T-cell (primary cell): ENCODE measurements around the gene PGM1. TPM values are rescaled to one million over a fixed set of nuclear protein-coding genes. Genes with fewer than 3 reads are reported as not detected.

Source experiments
- ATAC-seq, 4 experiments: fragments of 200-7000 bp in 3 of 4; fragments of 150-1000 bp in 1 of 4; cut with Tn5 transposase; replicated peaks in 1 of 4; 1 replicate in 3 of 4; 2 replicates in 1 of 4; pipeline ENCODE4 v1.10.0; 2021; ENCODE audit warnings: moderate library complexity in 3 of 4, mild to moderate bottlenecking in 2 of 4, moderate number of reproducible peaks in 1 of 4
- CTCF ChIA-PET, 2 donors: fragments of 300-600 bp; sonication (Branson Sonifier 250); formaldehyde crosslinking; loops; one replicate each; lab custom pipeline; 2022; ENCODE audit warnings: antibody characterized with exemption in 2 of 2; lab: Charles Lee
- POLR2A ChIA-PET, 2 donors: fragments of 300-600 bp; sonication (Branson Sonifier 250); formaldehyde crosslinking; loops; one replicate each; lab custom pipeline; 2022; ENCODE audit warnings: antibody characterized with exemption in 2 of 2; lab: Charles Lee
- DNase-seq, 35 experiments: peaks; one replicate each; pipeline versions ENCODE4 v3.0.0 to v3.0.0-alpha.2; 2013 to 2023
- H3K27ac ChIP-seq: one replicate; pipeline ENCODE4 v1.5.1; 2013; ENCODE audit warnings: low read length
- H3K27me3 ChIP-seq, 2 experiments: replicated peaks in 1 of 2; 1 replicate in 1 of 2; 2 replicates in 1 of 2; pipeline versions ENCODE4 v1.6.1 to v1.7.0; 2013; ENCODE audit warnings: low read length in 1 of 2, mixed read lengths in 1 of 2; ENCODE audit not compliant: control insufficient read depth in 2 of 2, insufficient read depth in 2 of 2; ENCODE audit errors: extremely low read depth in 1 of 2
- H3K36me3 ChIP-seq, 2 donors: 1 replicate in 1 of 2; 2 replicates in 1 of 2; pipeline versions ENCODE4 v1.6.1 to v1.7.0; 2013; ENCODE audit warnings: low read length in 1 of 2; ENCODE audit not compliant: control insufficient read depth in 2 of 2, insufficient read depth in 1 of 2; ENCODE audit errors: extremely low read depth in 1 of 2
- H3K4me1 ChIP-seq, 2 experiments: 1 replicate in 1 of 2; 2 replicates in 1 of 2; pipeline versions ENCODE4 v1.6.1 to v1.7.0; 2013; ENCODE audit warnings: low read length in 2 of 2, mixed read lengths in 1 of 2; ENCODE audit not compliant: insufficient read depth in 2 of 2, control insufficient read depth in 1 of 2; ENCODE audit errors: extremely low read depth in 1 of 2
- H3K4me3 ChIP-seq, 2 donors: 1 replicate in 1 of 2; 2 replicates in 1 of 2; pipeline versions ENCODE4 v1.5.1 to v1.7.0; 2013; ENCODE audit warnings: mild to moderate bottlenecking in 2 of 2, low read length in 1 of 2, moderate library complexity in 1 of 2; ENCODE audit not compliant: control insufficient read depth in 1 of 2; ENCODE audit errors: extremely low read depth in 1 of 2
- H3K9me3 ChIP-seq: 2 replicates; pipeline ENCODE4 v1.7.0; 2013
- H3K27ac Mint-ChIP-seq, 2 donors: one replicate each; pipeline ENCODE4 v1.8.0; 2020 to 2021; ENCODE audit warnings: mild to moderate bottlenecking in 2 of 2, mixed read lengths in 2 of 2
- H3K27me3 Mint-ChIP-seq, 2 donors: one replicate each; pipeline ENCODE4 v1.8.0; 2021 to 2022; ENCODE audit warnings: mixed read lengths in 2 of 2
- H3K36me3 Mint-ChIP-seq: one replicate; pipeline ENCODE4 v1.8.0; 2021; ENCODE audit warnings: mixed read lengths
- H3K4me1 Mint-ChIP-seq, 3 donors: one replicate each; pipeline ENCODE4 v1.8.0; 2020 to 2022; ENCODE audit warnings: mixed read lengths in 3 of 3, mild to moderate bottlenecking in 1 of 3
- H3K4me3 Mint-ChIP-seq, 3 donors: one replicate each; pipeline ENCODE4 v1.8.0; 2020 to 2022; ENCODE audit warnings: mild to moderate bottlenecking in 3 of 3, mixed read lengths in 3 of 3, moderate library complexity in 3 of 3
- H3K9me3 Mint-ChIP-seq, 3 donors: one replicate each; pipeline ENCODE4 v1.8.0; 2020 to 2022; ENCODE audit warnings: mixed read lengths in 3 of 3
- WGBS: methylation state at CpG from one replicate; pipeline ENCODE4 v1.1.5; 2013; ENCODE audit warnings: missing lambda C conversion rate; ENCODE audit not compliant: insufficient coverage; 5-methylcytosine and 5-hydroxymethylcytosine counted together
- total RNA-seq, 35 experiments: library from RNA in 6 of 35; stranded (reverse) in 6 of 35; fragments of 120-200 nt in 1 of 35; gene quantifications; one replicate each; pipeline versions ENCODE4 v1.2.1 to v1.2.4 and lab custom pipeline; 2013 to 2026

Gene PGM1
- total RNA-seq, 5 donors from 2014 or later (not counting 1 experiment from before 2014, with no cell fraction given): 12.2 to 17.3 (median 15.5) TPM

- CTCF ChIA-PET: interaction anchor here in 1 of 2 donors (0.6 kb wide), 1 partner anchor 1620 kb away, joined by 3 read pairs; no protein-coding TSS in a partner anchor
- H3K36me3 Mint-ChIP-seq: peaks cover 66% of the 10 kb centered on the region
Observed at GRCh38 chr1:63643517-63643916, 50.3 kb downstream of the PGM1 start.

GRCh38 chr1:63643926-63644325 is 50.7 kb downstream of the PGM1 start:
- ChIA-PET CTCF (interaction anchor here in 1 of 2 donors (0.6 kb wide), 1 partner anchor 1619 kb away, joined by 3 read pairs; no protein-coding TSS in a partner anchor), POLR2A (interaction anchor here in 1 of 2 donors (0.6 kb wide), 1 partner anchor 120 kb away, joined by 4 read pairs; no protein-coding TSS in a partner anchor)
- H3K27me3 Mint-ChIP-seq: no peaks in the 10 kb centered on the region
- H3K4me1 Mint-ChIP-seq: no peaks in the 10 kb centered on the region
- no peaks in the 10 kb centered on the region for H3K9me3 Mint-ChIP-seq
- WGBS: 96% methylated on average over 3 of the region's 3 CpGs
- Histone ChIP-seq H3K27ac (no peak overlapping the region), H3K27me3 (no peaks in the 10 kb centered on the region), H3K9me3 (no peaks in the 10 kb centered on the region), H3K4me3 (no peak overlapping the region), H3K4me1 (no peaks in the 10 kb centered on the region), H3K36me3 (peaks cover 8 to 9% of the 10 kb centered on the region in 2 donors)
- peaks cover 65% of the 10 kb centered on the region for H3K36me3 Mint-ChIP-seq
- ATAC-seq (no peak), DNase-seq (no peak)
- H3K4me3 Mint-ChIP-seq: no peak overlapping the region
- peak overlapping the region in 1 of 2 donors; percentile 28 for H3K27ac Mint-ChIP-seq

More at GRCh38 chr1:63643517-63643916, 50.3 kb downstream of the PGM1 start:
- H3K27ac Mint-ChIP-seq: peak overlapping the region in 1 of 2 donors; percentile 28
- H3K36me3 ChIP-seq: peaks cover 8% of the 10 kb centered on the region in 2 donors
- DNase-seq (no peak), ATAC-seq (no peak)
- H3K4me3 Mint-ChIP-seq: no peak overlapping the region
- H3K27me3 Mint-ChIP-seq: no peaks in the 10 kb centered on the region
- no peaks in the 10 kb centered on the region for H3K4me1 ChIP-seq
- no peaks in the 10 kb centered on the region for H3K9me3 ChIP-seq
- POLR2A ChIA-PET: interaction anchor here in 1 of 2 donors (0.6 kb wide), 1 partner anchor 120 kb away, joined by 4 read pairs; no protein-coding TSS in a partner anchor
- H3K4me3 ChIP-seq: no peak overlapping the region
- 100% methylated on average over 3 of the region's 3 CpGs for WGBS
- H3K9me3 Mint-ChIP-seq: no peaks in the 10 kb centered on the region
- no peak overlapping the region for H3K27ac ChIP-seq
- no peaks in the 10 kb centered on the region for H3K27me3 ChIP-seq
- H3K4me1 Mint-ChIP-seq: no peaks in the 10 kb centered on the region

GRCh38 chr1:63645317-63645716 is 52.1 kb downstream of the PGM1 start:
- H3K9me3 Mint-ChIP-seq: no peaks in the 10 kb centered on the region
- ChIA-PET CTCF (no interaction called here), POLR2A (no interaction called here)
- H3K36me3 ChIP-seq: peaks cover 6 to 8% of the 10 kb centered on the region in 2 donors
- WGBS: no CpG with 5 or more reads among the region's 2 CpGs
- no peak overlapping the region for H3K4me3 ChIP-seq
- no peaks in the 10 kb centered on the region for H3K27me3 ChIP-seq
- ATAC-seq (no peak), DNase-seq (no peak)
- H3K27ac ChIP-seq: no peak overlapping the region
- no peaks in the 10 kb centered on the region for H3K9me3 ChIP-seq
- no peaks in the 10 kb centered on the region for H3K27me3 Mint-ChIP-seq
- H3K4me1 ChIP-seq: no peaks in the 10 kb centered on the region
- peaks cover 57% of the 10 kb centered on the region for H3K36me3 Mint-ChIP-seq
- no peak overlapping the region for H3K27ac Mint-ChIP-seq
- H3K4me1 Mint-ChIP-seq: peaks cover under 1 to 6% (median 4%) of the 10 kb centered on the region in 3 donors
- H3K4me3 Mint-ChIP-seq: no peak overlapping the region

GRCh38 chr1:63648689-63649088 is 55.5 kb downstream of the PGM1 start:
- H3K36me3 ChIP-seq: peaks cover 0 to 12% of the 10 kb centered on the region in 2 donors
- no peak for DNase-seq
- Mint-ChIP-seq H3K36me3 (peaks cover 32% of the 10 kb centered on the region), H3K27me3 (no peaks in the 10 kb centered on the region), H3K27ac (peak overlapping the region; percentile 5 to 48), H3K4me3 (no peak overlapping the region), H3K4me1 (peaks cover 29 to 39% (median 35%) of the 10 kb centered on the region in 3 donors), H3K9me3 (no peaks in the 10 kb centered on the region)
- WGBS: no CpG with 5 or more reads among the region's 1 CpG
- ChIA-PET POLR2A (interaction anchor here in 1 of 2 donors (0.6 kb wide), 1 partner anchor 49 kb away, joined by 6 read pairs; no protein-coding TSS in a partner anchor), CTCF (no interaction called here)
- H3K9me3 ChIP-seq: no peaks in the 10 kb centered on the region
- H3K27me3 ChIP-seq: no peaks in the 10 kb centered on the region
- no peak for ATAC-seq
- no peak overlapping the region for H3K27ac ChIP-seq
- H3K4me1 ChIP-seq: peaks cover 28 to 30% of the 10 kb centered on the region in 2 experiments
- H3K4me3 ChIP-seq: no peak overlapping the region

- ChIA-PET CTCF (interaction anchor here (0.6 to 1.5 kb wide), 4 partner anchors 41 to 1769 kb away, joined by 3 to 6 read pairs (median 4); no protein-coding TSS in a partner anchor), POLR2A (interaction anchor here (0.6 to 0.8 kb wide), 2 partner anchors 10 to 1769 kb away, joined by 3 to 4 read pairs; partner anchors contain the start of genes LEPR (in 1 of the 2) and LEPROT (in 1 of the 2))
- Histone ChIP-seq H3K27ac (peak overlapping the region; percentile 55), H3K4me1 (peaks cover 29 to 30% of the 10 kb centered on the region in 2 experiments), H3K9me3 (no peaks in the 10 kb centered on the region), H3K27me3 (no peaks in the 10 kb centered on the region), H3K36me3 (peaks cover 4 to 25% of the 10 kb centered on the region in 2 donors), H3K4me3 (no peak overlapping the region)
- peaks cover 34 to 46% (median 35%) of the 10 kb centered on the region in 3 donors for H3K4me1 Mint-ChIP-seq
- ATAC-seq (peak; percentile 91 to 98 (median 95)), DNase-seq (peak in 25 of 35 experiments; percentile 5 to 58 (median 16))
- H3K27ac Mint-ChIP-seq: peak overlapping the region; percentile 99
- peak overlapping the region; percentile 55 to 67 (median 57) for H3K4me3 Mint-ChIP-seq
- WGBS: 31% methylated on average over 5 of the region's 6 CpGs
- no peaks in the 10 kb centered on the region for H3K9me3 Mint-ChIP-seq
- peaks cover 36% of the 10 kb centered on the region for H3K36me3 Mint-ChIP-seq
- H3K27me3 Mint-ChIP-seq: no peaks in the 10 kb centered on the region
Observed at GRCh38 chr1:63651161-63651701, 58.0 kb downstream of the PGM1 start.

- H3K36me3 Mint-ChIP-seq: peaks cover 41% of the 10 kb centered on the region
- H3K27ac Mint-ChIP-seq: peak overlapping the region; percentile 99
- ChIA-PET CTCF (no interaction called here), POLR2A (no interaction called here)
- no peaks in the 10 kb centered on the region for H3K27me3 ChIP-seq
- peaks cover 4 to 23% of the 10 kb centered on the region in 2 donors for H3K36me3 ChIP-seq
- WGBS: 91% methylated on average over 6 of the region's 6 CpGs
- H3K4me1 Mint-ChIP-seq: peaks cover 42 to 57% (median 44%) of the 10 kb centered on the region in 3 donors
- H3K9me3 Mint-ChIP-seq: no peaks in the 10 kb centered on the region
- H3K9me3 ChIP-seq: no peaks in the 10 kb centered on the region
- H3K27me3 Mint-ChIP-seq: no peaks in the 10 kb centered on the region
- H3K27ac ChIP-seq: no peak overlapping the region
- H3K4me3 ChIP-seq: no peak overlapping the region
- H3K4me3 Mint-ChIP-seq: peak overlapping the region in 1 of 3 donors; percentile 6
- DNase-seq: no peak
- ATAC-seq: no peak
- H3K4me1 ChIP-seq: peaks cover 29 to 30% of the 10 kb centered on the region in 2 experiments
Observed at GRCh38 chr1:63653976-63654375, 60.8 kb downstream of the PGM1 start.
